HG03039 (cell line): ENCODE measurements around the gene C19orf33.
"Not testable (repeated sequence)": the region's sequence is repeated elsewhere in the genome, so short reads cannot be mapped to it uniquely, and the experiment has no call there.

Source experiments
- ATAC-seq: cut with Tn5 transposase; IDR thresholded peaks from one replicate; pipeline ENCODE4 v1.9.1; 2021; ENCODE audit warnings: mild to moderate bottlenecking, moderate library complexity; ENCODE audit not compliant: unreplicated experiment

Gene C19orf33

DNA sequence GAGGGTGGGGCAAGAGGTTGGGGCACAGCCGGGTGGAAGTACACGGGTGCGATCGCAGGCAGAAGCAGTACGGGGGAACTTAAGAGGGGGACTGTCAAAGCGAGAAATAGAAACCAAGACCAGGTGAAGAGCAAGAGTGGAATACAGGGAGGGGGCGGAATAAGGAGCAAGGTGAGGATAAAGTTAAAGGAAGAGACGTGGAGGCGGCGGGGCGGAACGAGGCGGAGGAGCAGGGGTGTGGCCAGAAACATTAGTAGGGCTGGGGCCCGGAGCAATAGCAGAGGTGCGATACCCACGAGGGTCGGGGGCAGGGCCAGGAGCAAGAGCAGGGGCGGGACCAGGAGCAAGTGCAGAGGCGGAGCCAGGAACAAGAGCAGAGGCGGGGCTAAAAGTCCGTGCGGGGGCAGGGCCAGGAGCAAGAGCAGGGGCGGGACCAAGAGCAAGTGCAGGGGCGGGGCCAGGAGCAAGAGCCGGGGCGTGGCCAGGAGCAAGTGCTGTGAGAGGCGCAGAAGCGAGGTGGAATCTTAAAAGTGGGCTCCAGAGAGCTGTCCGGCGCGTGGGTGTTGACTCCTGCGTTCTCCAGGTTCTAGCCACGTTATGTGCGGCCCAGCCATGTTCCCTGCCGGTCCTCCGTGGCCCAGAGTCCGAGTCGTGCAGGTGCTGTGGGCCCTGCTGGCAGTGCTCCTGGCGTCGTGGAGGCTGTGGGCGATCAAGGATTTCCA lies 32.7 kb downstream of the C19orf33 start:
- ATAC-seq = peak; percentile 45

DNA sequence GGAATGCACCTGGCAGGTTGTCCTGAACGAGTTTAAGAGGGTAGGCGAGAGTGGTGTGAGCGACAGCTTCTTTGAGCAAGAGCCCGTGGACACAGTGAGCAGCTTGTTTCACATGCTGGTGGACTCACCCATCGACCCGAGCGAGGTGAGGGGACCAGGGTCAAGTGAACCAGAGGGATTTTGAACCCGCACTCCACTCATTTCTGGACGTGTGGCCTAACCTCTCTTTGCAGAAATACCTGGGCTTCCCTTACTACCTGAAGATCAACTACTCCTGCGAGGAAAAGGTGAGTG lies 33.3 kb downstream of the C19orf33 start:
- ATAC-seq = no peak

DNA sequence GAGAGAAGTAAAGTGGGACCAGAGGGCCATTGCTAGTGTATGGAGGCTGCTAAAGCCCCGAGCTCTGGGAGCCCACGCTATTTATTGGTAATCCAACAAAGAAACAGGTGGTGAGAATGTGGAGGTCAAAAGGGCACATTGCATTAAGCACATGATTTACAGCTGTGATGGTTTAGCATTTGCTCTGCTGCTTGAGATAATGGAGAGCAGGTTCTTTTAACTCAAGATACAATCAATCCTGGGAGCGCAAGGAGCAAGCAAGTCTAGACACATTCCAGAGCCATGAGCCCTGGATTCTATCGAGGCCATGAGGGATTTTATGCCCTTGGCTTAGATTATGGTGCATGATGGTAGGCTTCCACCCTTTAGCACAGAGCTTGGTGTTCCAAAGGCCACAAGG lies 35.0 kb downstream of the C19orf33 start:
- not testable (repeated sequence) for ATAC-seq

DNA sequence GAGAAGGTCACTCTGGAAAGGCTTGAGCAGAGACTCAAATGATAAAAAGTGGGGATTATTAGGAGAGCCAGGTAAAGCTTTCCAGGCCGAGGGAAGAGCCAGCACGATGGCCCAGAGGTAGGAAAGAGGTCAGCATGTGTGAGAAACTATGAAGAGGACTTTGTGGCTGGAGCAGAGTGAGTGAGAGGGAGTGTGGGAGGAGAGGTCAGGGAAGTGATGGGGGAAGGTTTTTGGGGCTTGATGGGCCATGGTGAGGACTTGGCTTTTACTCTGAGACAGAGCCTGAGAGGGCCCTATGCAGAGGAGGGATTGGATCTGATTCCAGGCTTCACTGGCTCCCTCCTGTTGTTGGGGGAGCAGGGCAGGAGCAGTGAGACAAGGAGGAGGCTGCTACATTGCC lies 36.9 kb downstream of the C19orf33 start:
- no peak for ATAC-seq

DNA sequence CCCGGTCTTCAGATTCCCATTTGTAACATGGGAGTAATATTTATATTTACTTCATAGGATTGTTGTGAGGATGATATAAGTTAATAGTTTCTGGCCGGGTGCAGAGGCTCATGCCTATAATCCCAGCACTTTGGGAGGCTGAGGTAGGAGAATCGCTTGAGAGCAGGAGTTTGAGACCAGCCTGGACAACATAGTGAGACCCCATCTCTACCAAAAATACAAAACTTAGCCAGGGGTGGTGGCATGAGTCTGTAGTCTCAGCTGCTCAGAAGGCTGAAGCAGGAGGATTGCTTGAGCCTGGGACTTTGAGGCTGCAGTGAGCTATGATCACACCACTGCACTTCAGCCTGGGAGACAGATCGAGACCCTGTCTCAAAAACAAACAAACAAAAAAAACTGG lies 42.8 kb downstream of the C19orf33 start:
- ATAC-seq = no peak

DNA sequence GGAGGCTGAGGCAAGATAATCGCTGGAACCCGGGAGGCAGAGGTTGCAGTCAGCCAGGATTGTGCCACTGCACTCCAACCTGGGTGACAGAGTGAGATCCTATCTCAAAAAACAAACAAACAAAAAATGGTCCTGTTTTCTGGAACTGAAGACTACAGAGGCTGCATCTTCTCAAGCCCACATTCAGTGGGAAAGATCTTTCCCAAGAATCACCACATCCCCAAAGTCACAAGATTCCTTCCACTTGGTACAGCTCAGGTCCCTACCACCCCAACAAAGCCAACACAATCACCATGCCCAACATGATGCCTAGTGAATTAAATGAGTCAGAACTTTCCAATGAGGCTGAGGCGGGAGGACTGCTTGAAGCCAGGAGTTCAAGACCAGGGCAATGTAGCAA lies 46.8 kb downstream of the C19orf33 start:
- ATAC-seq = no peak

DNA sequence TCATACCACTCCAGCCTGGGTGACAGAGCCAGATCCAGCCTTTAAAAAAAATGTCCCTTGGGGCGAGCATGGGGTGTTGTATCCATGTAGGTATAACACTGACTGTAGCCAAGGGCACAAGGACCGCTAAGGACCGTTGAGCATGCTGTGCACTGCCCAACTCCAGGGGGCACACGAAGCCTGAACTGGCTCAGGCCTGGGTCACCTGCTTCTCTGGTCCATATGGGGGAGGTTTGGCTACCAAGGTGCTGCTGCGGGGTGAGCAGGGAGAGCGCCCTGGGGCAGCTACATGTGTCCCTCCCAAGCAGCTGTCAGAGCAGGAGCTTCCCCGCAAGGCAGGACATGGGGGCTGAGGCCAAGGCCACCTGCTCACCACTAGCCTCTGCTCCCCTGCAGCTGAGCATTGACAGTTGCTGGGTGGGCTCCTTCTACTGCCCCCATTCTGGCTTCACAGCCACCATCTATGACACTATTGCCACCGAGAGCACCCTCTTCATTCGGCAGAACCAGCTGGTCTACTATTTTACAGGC lies 47.9 kb downstream of the C19orf33 start:
- ATAC-seq = no peak

DNA sequence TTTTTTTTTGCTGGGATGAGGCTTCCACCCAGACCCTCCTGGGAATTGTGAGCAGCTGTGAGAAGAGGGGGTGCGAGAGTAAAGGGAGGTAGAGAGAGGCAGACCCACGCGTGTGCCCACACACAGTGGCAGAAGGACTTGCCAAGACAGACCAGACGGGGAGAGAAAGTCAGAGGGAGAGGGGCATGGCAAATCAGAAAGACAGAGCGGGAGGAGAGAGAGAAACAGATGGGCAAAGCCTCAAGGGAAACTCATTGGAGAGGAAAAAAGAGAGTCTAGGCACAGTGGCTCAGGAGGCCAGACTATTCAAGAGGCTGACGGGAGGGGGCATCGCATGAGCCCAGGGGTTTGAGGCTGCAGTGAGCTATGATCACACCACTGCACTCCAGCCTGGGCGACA lies 48.6 kb downstream of the C19orf33 start:
- ATAC-seq = no peak
